ENCODE data around the gene PPP1CC.

The PPP1CC gene

GRCh38 chr12:110680032-110680431 is 62.7 kb downstream of the PPP1CC start:
- TF ChIP-seq CTCF (IDR thresholded peaks at IDR 0.05; ENCODE audit: low read depth, low read length, missing control alignments) = no peak

GRCh38 chr12:110679201-110679600 is 63.5 kb downstream of the PPP1CC start:
- Histone ChIP-seq H3K27me3 (replicated peaks) (no peaks in the 10 kb centered on the region), H3K27ac (no peak overlapping the region), H3K36me3 (replicated peaks) (no peaks in the 10 kb centered on the region), H3K4me3 (ENCODE audit: low read depth, low read length) (no peak overlapping the region)
- in situ Hi-C loops (cut with HindIII; ENCODE audit: low pct_ligation_motif_present, low sequenced_read_pairs) = no loop called here
- no peak for TF ChIP-seq CTCF (IDR thresholded peaks at IDR 0.05; ENCODE audit: low read depth, low read length, missing control alignments)
- no peak for DNase-seq

More at GRCh38 chr12:110680032-110680431, 62.7 kb downstream of the PPP1CC start:
- no peaks in the 10 kb centered on the region for H3K27me3 ChIP-seq (replicated peaks)
- in situ Hi-C loops (cut with HindIII; ENCODE audit: low pct_ligation_motif_present, low sequenced_read_pairs) = no loop called here
- no peak overlapping the region for H3K27ac ChIP-seq
- no peak for DNase-seq
- no peak overlapping the region for H3K4me3 ChIP-seq (ENCODE audit: low read depth, low read length)
- H3K36me3 ChIP-seq (replicated peaks) = no peaks in the 10 kb centered on the region

- in situ Hi-C loops (cut with HindIII; ENCODE audit: low pct_ligation_motif_present, low sequenced_read_pairs) = no loop called here
- Histone ChIP-seq H3K4me3 (ENCODE audit: low read depth, low read length) (no peak overlapping the region), H3K27me3 (replicated peaks) (no peaks in the 10 kb centered on the region), H3K36me3 (replicated peaks) (no peaks in the 10 kb centered on the region), H3K27ac (no peak overlapping the region)
- DNase-seq = no peak
- no peak for TF ChIP-seq CTCF (IDR thresholded peaks at IDR 0.05; ENCODE audit: low read depth, low read length, missing control alignments)
Measured at GRCh38 chr12:110677982-110678381, 64.7 kb downstream of the PPP1CC start.

GRCh38 chr12:110677206-110677911 is 65.3 kb downstream of the PPP1CC start:
- H3K27me3 ChIP-seq (replicated peaks) = no peaks in the 10 kb centered on the region
- H3K27ac ChIP-seq = no peak overlapping the region
- in situ Hi-C loops (cut with HindIII; ENCODE audit: low pct_ligation_motif_present, low sequenced_read_pairs) = no loop called here

GRCh38 chr12:110676171-110676570 is 66.5 kb downstream of the PPP1CC start:
- no peak for TF ChIP-seq CTCF (IDR thresholded peaks at IDR 0.05; ENCODE audit: low read depth, low read length, missing control alignments)
- Histone ChIP-seq H3K27me3 (replicated peaks) (no peaks in the 10 kb centered on the region), H3K36me3 (replicated peaks) (no peaks in the 10 kb centered on the region), H3K4me3 (ENCODE audit: low read depth, low read length) (no peak overlapping the region), H3K27ac (no peak overlapping the region)
- in situ Hi-C loops (cut with HindIII; ENCODE audit: low pct_ligation_motif_present, low sequenced_read_pairs) = no loop called here
- DNase-seq = no peak

More at GRCh38 chr12:110677206-110677911, 65.3 kb downstream of the PPP1CC start:
- Histone ChIP-seq H3K36me3 (replicated peaks) (no peaks in the 10 kb centered on the region), H3K4me3 (ENCODE audit: low read depth, low read length) (no peak overlapping the region)
- no peak for TF ChIP-seq CTCF (IDR thresholded peaks at IDR 0.05; ENCODE audit: low read depth, low read length, missing control alignments)
- no peak for DNase-seq
